ENCODE results near the gene DCLK2. TPM values are rescaled to one million over a fixed set of nuclear protein-coding genes. Genes with fewer than 3 reads are reported as not detected.

Gene DCLK2
- total RNA-seq, 2 experiments from 2014 or later = not detected

DNA sequence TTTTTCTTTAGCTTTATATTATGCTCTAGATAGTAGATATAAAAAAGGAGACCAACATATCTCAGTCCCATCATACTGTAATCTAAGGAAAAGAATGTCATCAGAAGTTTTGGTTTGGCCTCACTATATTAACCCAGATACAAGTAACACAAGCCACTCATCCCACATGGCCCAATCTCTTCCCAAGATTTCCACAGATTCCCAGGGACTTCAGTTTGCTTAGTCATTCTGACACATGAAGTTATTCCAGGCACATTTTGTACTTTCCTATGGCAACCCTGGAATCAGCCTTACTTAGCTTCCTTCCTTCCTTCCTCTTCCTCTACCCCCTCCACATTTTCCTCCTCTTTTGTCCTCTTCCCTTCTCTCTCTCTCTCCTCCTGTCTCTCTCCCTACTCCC, 21.7 kb upstream of the DCLK2 start:
- no peaks in the 10 kb centered on the region for H3K4me1 ChIP-seq (ENCODE audit: insufficient read depth, low read length)
- H3K36me3 Mint-ChIP-seq (ENCODE audit: low read depth) = no peaks in the 10 kb centered on the region
- CTCF ChIA-PET = no interaction called here
- no peak for DNase-seq
- POLR2A ChIA-PET = no interaction called here
- no peak overlapping the region for H3K4me3 Mint-ChIP-seq
- no peak overlapping the region for H3K4me3 ChIP-seq (ENCODE audit: low read length)
- H3K36me3 ChIP-seq (ENCODE audit: insufficient read depth, low read length) = no peaks in the 10 kb centered on the region
- ATAC-seq (ENCODE audit: poor library complexity) = no peak
- peaks cover 28% of the 10 kb centered on the region for H3K27me3 Mint-ChIP-seq
- H3K9me3 Mint-ChIP-seq = peaks cover 5% of the 10 kb centered on the region
- H3K27ac Mint-ChIP-seq = no peak overlapping the region
- no peaks in the 10 kb centered on the region for H3K4me1 Mint-ChIP-seq (ENCODE audit: low read depth)
- TF ChIP-seq, protein P1, sequence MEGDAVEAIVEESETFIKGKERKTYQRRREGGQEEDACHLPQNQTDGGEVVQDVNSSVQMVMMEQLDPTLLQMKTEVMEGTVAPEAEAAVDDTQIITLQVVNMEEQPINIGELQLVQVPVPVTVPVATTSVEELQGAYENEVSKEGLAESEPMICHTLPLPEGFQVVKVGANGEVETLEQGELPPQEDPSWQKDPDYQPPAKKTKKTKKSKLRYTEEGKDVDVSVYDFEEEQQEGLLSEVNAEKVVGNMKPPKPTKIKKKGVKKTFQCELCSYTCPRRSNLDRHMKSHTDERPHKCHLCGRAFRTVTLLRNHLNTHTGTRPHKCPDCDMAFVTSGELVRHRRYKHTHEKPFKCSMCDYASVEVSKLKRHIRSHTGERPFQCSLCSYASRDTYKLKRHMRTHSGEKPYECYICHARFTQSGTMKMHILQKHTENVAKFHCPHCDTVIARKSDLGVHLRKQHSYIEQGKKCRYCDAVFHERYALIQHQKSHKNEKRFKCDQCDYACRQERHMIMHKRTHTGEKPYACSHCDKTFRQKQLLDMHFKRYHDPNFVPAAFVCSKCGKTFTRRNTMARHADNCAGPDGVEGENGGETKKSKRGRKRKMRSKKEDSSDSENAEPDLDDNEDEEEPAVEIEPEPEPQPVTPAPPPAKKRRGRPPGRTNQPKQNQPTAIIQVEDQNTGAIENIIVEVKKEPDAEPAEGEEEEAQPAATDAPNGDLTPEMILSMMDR (IDR thresholded peaks at IDR 0.05) = no peak
- H3K9me3 ChIP-seq (ENCODE audit: control insufficient read depth in 1 of 2, insufficient read depth in 1 of 2, low read length in 2 of 2) = peaks cover 0 to 3% of the 10 kb centered on the region in 2 experiments
- intact Hi-C loops (cut with DNase I, micrococcal nuclease) = no loop called here
- H3K27ac ChIP-seq (ENCODE audit: low read depth in 1 of 2, low read length in 2 of 2) = no peak overlapping the region
- no peaks in the 10 kb centered on the region for H3K27me3 ChIP-seq (ENCODE audit: control insufficient read depth in 1 of 2, insufficient read depth in 2 of 2, low read length in 2 of 2)

DNA sequence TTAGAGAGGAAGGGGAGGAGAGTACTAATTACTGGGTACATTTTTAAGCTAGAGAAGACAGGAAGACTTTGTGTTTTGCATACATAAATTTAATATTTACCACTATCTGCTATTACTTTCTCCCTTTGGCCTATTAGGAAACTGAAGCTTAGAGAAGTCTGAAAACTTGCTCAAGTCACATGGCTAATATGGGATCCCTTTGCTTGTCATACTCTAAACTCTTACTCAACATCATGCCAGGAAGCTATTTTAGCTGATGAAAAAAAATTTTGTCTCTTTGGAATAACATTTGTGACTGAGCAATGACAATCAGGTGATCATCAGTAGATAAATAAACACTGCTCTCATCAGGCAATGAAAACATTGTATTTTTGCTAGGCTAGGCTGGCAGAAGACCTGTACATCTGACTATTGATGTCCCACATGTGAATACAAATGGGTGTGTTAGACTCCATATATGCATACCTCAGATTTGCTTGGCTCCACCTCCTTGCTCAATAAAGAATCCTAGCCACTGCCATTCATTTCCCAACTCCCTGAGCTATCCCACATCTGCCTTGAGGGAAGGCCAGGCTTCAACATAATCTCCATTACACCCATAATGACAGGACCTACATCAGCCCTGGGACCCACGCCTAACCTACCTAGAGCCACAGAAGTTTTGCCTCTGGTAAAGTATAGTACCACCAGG, 17.0 kb upstream of the DCLK2 start:
- Mint-ChIP-seq H3K4me1 (ENCODE audit: low read depth) (no peaks in the 10 kb centered on the region), H3K27ac (no peak overlapping the region), H3K4me3 (no peak overlapping the region), H3K9me3 (peaks cover 2% of the 10 kb centered on the region), H3K36me3 (ENCODE audit: low read depth) (no peaks in the 10 kb centered on the region), H3K27me3 (peaks cover 53% of the 10 kb centered on the region)
- H3K4me1 ChIP-seq (ENCODE audit: insufficient read depth, low read length) = no peaks in the 10 kb centered on the region
- TF ChIP-seq, protein P1 (IDR thresholded peaks at IDR 0.05) = no peak
- no peaks in the 10 kb centered on the region for H3K36me3 ChIP-seq (ENCODE audit: insufficient read depth, low read length)
- ChIA-PET CTCF (no interaction called here), POLR2A (no interaction called here)
- no peak for ATAC-seq (ENCODE audit: poor library complexity)
- intact Hi-C loops (cut with DNase I, micrococcal nuclease) = no loop called here
- no peaks in the 10 kb centered on the region for H3K27me3 ChIP-seq (ENCODE audit: control insufficient read depth in 1 of 2, insufficient read depth in 2 of 2, low read length in 2 of 2)
- no peak overlapping the region for H3K4me3 ChIP-seq (ENCODE audit: low read length)
- H3K27ac ChIP-seq (ENCODE audit: low read depth in 1 of 2, low read length in 2 of 2) = no peak overlapping the region
- no peak for DNase-seq
- no peaks in the 10 kb centered on the region for H3K9me3 ChIP-seq (ENCODE audit: control insufficient read depth in 1 of 2, insufficient read depth in 1 of 2, low read length in 2 of 2)

DNA sequence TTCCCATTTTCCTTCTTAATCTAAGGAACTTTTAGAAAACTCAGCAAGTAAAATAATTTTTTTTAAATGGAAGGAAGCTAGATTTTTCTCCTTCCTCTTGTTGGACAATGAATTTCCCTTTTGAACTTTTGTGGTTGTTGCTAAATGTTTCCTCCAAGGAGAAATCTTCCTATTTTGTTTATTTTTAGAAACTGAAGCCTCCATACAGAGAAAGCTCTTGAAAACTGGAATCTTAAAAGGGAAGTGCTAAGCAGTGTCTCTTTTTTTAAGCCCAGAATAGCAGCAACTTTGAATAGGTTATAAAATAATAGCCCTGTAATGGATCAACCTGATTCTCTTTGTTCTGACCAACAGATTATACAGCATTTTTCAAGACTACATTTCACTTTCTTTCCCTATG, 15.1 kb upstream of the DCLK2 start:
- TF ChIP-seq, protein P1 (IDR thresholded peaks at IDR 0.05) = no peak
- POLR2A ChIA-PET = no interaction called here
- ATAC-seq (ENCODE audit: poor library complexity) (no peak), DNase-seq (no peak)
- intact Hi-C loops (cut with DNase I, micrococcal nuclease) = no loop called here
- Histone ChIP-seq H3K9me3 (ENCODE audit: control insufficient read depth in 1 of 2, insufficient read depth in 1 of 2, low read length in 2 of 2) (no peaks in the 10 kb centered on the region), H3K27ac (ENCODE audit: low read depth in 1 of 2, low read length in 2 of 2) (no peak overlapping the region), H3K36me3 (ENCODE audit: insufficient read depth, low read length) (no peaks in the 10 kb centered on the region), H3K4me3 (ENCODE audit: low read length) (no peak overlapping the region), H3K4me1 (ENCODE audit: insufficient read depth, low read length) (no peaks in the 10 kb centered on the region), H3K27me3 (ENCODE audit: control insufficient read depth in 1 of 2, insufficient read depth in 2 of 2, low read length in 2 of 2) (peaks cover 0 to 3% of the 10 kb centered on the region in 2 experiments)
- H3K36me3 Mint-ChIP-seq (ENCODE audit: low read depth) = no peaks in the 10 kb centered on the region
- H3K27me3 Mint-ChIP-seq = peaks cover 68% of the 10 kb centered on the region
- CTCF ChIA-PET = no interaction called here
- no peak overlapping the region for H3K27ac Mint-ChIP-seq
- H3K4me3 Mint-ChIP-seq = no peak overlapping the region
- H3K4me1 Mint-ChIP-seq (ENCODE audit: low read depth) = no peaks in the 10 kb centered on the region
- H3K9me3 Mint-ChIP-seq = no peaks in the 10 kb centered on the region

All from CD4-positive, alpha-beta T cell (primary cell).